Gastrocnemius medialis (tissue), 4 donors: Measurements from ENCODE around the gene ESRRG. TPM values are rescaled to one million over a fixed set of nuclear protein-coding genes. Genes with fewer than 3 reads are reported as not detected.

Experiments
- ATAC-seq, 2 donors: fragments of 150-250 bp; one replicate each; pipeline ENCODE4 v1.9.1; 2016
- DNase-seq, 2 donors: peaks; one replicate each; pipeline ENCODE4 v3.0.0-alpha.2; 2019
- H3K27ac ChIP-seq, 4 donors: fragments of 200-600 bp; sonication (generic); 1 replicate in 1 of 4; 2 replicates in 3 of 4; pipeline ENCODE4 v1.5.1; 2016 to 2018; ENCODE audit warnings: mild to moderate bottlenecking in 2 of 4, moderate library complexity in 1 of 4
- H3K27me3 ChIP-seq, 3 donors: fragments of 200-600 bp; sonication (generic) in 2 of 3; 1 replicate in 1 of 3; 2 replicates in 2 of 3; pipeline versions ENCODE4 v1.5.1 to v1.6.0; 2016 to 2019; ENCODE audit warnings: mild to moderate bottlenecking in 1 of 3, moderate library complexity in 1 of 3
- H3K36me3 ChIP-seq, 2 donors: fragments of 200-600 bp; sonication (generic) in 1 of 2; one replicate each; pipeline ENCODE4 v1.5.1; 2017 to 2018
- H3K4me1 ChIP-seq, 2 donors: fragments of 200-600 bp; sonication (generic) in 1 of 2; one replicate each; pipeline ENCODE4 v1.5.1; 2016 to 2017; ENCODE audit warnings: mild to moderate bottlenecking in 2 of 2
- H3K4me3 ChIP-seq, 4 donors: fragments of 200-600 bp; sonication (generic) in 3 of 4; 1 replicate in 1 of 4; 2 replicates in 3 of 4; pipeline ENCODE4 v1.5.1; 2016 to 2019; ENCODE audit warnings: mild to moderate bottlenecking in 2 of 4
- H3K9me3 ChIP-seq, 3 donors: fragments of 200-600 bp; sonication (generic) in 2 of 3; 1 replicate in 1 of 3; 2 replicates in 2 of 3; pipeline ENCODE4 v1.5.1; 2016 to 2019
- POLR2A ChIP-seq, 2 donors: fragments of 450-650 bp; IDR thresholded peaks; one replicate each; pipeline ENCODE4 v1.6.1; 2017; ENCODE audit warnings: antibody characterized with exemption in 2 of 2, mild to moderate bottlenecking in 2 of 2, moderate library complexity in 2 of 2
- in situ Hi-C, 4 donors: fragments of 200-750 bp; cut with MboI; loops; one replicate each; pipeline versions ENCODE4 v1.15.0 to v1.8.0; 2017; ENCODE audit warnings: low sequenced_read_pairs in 4 of 4
- intact Hi-C: fragments of 100-400 bp; cut with DNase I; formaldehyde crosslinking; loops from one replicate; pipeline ENCODE4 v1.15.1; 2023; ENCODE audit warnings: low total_unique reads
- total RNA-seq, 4 donors: library from RNA; depleted of rRNA; stranded (reverse); fragments of >200 nt; gene quantifications; one replicate each; pipeline versions ENCODE4 v1.1.0 to v1.2.3, GENCODE V29; 2016
- TF ChIP-seq, protein P1 (sequence below), 5 experiments: fragments of 450-650 bp in 3 of 5; fragments of 200-600 bp in 2 of 5; sonication (generic) in 2 of 5; IDR thresholded peaks in 4 of 5; conservative IDR thresholded peaks in 1 of 5; 1 replicate in 4 of 5; 2 replicates in 1 of 5; pipeline ENCODE4 v1.5.1; 2016 to 2019; ENCODE audit warnings: antibody characterized with exemption in 5 of 5, mild to moderate bottlenecking in 3 of 5, moderate library complexity in 3 of 5

The ESRRG gene
- total RNA-seq, 4 donors from 2014 or later: 1.8 to 18.7 (median 2.4) TPM

GRCh38 chr1:216587715-216588114 is 135.5 kb downstream of the ESRRG start:
- no peaks in the 10 kb centered on the region for H3K36me3 ChIP-seq
- no peaks in the 10 kb centered on the region for H3K9me3 ChIP-seq
- H3K4me1 ChIP-seq: no peaks in the 10 kb centered on the region
- intact Hi-C loops (no loop called here), in situ Hi-C loops (no loop called here)
- no peaks in the 10 kb centered on the region for H3K27me3 ChIP-seq
- no peak for DNase-seq
- H3K27ac ChIP-seq: no peak overlapping the region
- H3K4me3 ChIP-seq: no peak overlapping the region
- ATAC-seq: no peak
- TF ChIP-seq POLR2A (IDR thresholded peaks at IDR 0.05): no peak
- TF ChIP-seq, protein P1, sequence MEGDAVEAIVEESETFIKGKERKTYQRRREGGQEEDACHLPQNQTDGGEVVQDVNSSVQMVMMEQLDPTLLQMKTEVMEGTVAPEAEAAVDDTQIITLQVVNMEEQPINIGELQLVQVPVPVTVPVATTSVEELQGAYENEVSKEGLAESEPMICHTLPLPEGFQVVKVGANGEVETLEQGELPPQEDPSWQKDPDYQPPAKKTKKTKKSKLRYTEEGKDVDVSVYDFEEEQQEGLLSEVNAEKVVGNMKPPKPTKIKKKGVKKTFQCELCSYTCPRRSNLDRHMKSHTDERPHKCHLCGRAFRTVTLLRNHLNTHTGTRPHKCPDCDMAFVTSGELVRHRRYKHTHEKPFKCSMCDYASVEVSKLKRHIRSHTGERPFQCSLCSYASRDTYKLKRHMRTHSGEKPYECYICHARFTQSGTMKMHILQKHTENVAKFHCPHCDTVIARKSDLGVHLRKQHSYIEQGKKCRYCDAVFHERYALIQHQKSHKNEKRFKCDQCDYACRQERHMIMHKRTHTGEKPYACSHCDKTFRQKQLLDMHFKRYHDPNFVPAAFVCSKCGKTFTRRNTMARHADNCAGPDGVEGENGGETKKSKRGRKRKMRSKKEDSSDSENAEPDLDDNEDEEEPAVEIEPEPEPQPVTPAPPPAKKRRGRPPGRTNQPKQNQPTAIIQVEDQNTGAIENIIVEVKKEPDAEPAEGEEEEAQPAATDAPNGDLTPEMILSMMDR (IDR thresholded peaks at IDR 0.05 in 4 of 5, conservative IDR thresholded peaks at IDR 0.05 in 1 of 5): no peak

DNA sequence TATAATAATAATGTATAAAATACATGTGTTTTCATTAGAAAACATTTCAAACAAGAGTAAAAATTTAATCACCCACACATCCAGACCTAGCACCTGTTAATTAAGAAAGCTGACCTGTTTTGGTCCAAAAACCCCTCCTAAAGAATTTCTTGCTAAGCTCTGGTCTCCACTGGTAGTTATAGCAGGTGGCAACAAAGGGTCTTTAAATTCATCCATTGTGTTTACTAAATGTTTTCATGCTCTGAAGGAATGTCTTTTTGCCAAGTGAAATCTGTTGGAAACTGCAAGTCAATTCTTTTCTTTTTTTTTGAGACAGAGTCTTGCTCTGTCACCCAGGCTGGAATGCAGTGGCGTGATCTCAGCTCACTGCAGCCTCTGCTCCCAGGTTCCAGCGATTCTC is 141.1 kb downstream of the ESRRG start:
- Histone ChIP-seq H3K27ac (no peak overlapping the region), H3K36me3 (no peaks in the 10 kb centered on the region), H3K4me1 (no peaks in the 10 kb centered on the region), H3K4me3 (no peak overlapping the region), H3K9me3 (no peaks in the 10 kb centered on the region), H3K27me3 (no peaks in the 10 kb centered on the region)
- in situ Hi-C loops: no loop called here
- DNase-seq (no peak), ATAC-seq (no peak)
- intact Hi-C loops: no loop called here
- no peak for TF ChIP-seq POLR2A (IDR thresholded peaks at IDR 0.05)
- TF ChIP-seq, protein P1 (IDR thresholded peaks at IDR 0.05 in 4 of 5, conservative IDR thresholded peaks at IDR 0.05 in 1 of 5): no peak

DNA sequence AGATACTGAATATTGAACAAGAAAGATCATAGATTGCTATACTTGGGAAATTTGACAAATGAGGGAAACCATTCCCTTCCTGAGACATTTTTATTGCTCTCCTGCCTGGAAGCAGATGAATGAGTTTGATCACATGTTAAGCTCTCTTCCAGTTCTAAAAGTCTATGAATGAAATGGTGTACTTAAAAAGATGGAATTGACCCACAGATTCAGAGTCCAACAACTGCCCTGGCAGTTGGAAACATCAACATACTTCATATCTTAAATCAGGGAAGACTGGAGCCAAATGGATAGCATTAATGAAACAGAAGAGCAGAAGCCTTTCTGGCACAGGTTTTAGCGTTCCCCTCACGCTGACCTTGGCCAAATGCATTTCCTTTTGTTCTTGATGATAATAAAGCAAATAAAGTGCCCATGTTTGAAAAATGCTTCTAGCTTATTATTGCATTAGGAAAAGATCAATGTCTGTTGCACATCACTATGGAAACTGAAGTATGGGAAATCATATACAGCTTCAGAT is 142.6 kb downstream of the ESRRG start:
- TF ChIP-seq POLR2A (IDR thresholded peaks at IDR 0.05): no peak
- TF ChIP-seq, protein P1 (IDR thresholded peaks at IDR 0.05 in 4 of 5, conservative IDR thresholded peaks at IDR 0.05 in 1 of 5): no peak
- in situ Hi-C loops: no loop called here
- DNase-seq (no peak), ATAC-seq (no peak)
- Histone ChIP-seq H3K27me3 (no peaks in the 10 kb centered on the region), H3K27ac (no peak overlapping the region), H3K4me1 (no peaks in the 10 kb centered on the region), H3K4me3 (no peak overlapping the region), H3K9me3 (no peaks in the 10 kb centered on the region), H3K36me3 (no peaks in the 10 kb centered on the region)
- intact Hi-C loops: no loop called here

DNA sequence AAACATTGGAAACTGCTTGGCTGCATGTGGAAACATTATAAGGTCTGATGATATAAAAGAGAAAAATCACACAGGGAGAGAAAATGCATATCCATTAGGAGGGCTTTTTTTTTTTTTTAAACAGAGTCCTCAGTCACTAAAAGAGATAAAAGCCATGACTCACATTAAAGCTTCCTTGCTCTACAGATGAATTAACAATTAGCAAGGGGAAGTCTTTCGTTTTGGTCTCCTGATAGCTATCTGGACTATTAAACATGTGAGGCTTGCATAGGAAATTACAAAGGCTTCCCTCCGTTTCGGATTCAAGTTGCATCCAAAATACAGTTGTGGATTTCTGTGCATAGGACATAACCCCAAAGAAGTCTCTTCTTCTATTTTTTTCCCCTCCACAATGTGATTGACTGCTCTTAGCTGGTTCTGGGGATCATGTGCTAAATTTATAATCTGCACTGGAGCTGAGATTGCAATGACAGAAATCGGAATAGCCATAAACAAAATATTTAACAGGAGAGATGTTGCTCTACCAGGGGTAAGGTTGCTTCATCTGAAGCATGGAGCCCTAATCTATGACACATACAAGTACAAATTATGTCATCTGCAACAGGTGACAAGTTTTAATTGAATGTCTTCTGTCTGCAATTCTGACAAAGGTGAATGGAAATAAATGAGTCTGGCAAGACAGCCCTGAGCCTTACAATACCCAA is 146.8 kb downstream of the ESRRG start:
- intact Hi-C loops: no loop called here
- TF ChIP-seq, protein P1 (IDR thresholded peaks at IDR 0.05 in 4 of 5, conservative IDR thresholded peaks at IDR 0.05 in 1 of 5): no peak
- TF ChIP-seq POLR2A (IDR thresholded peaks at IDR 0.05): no peak
- ATAC-seq (no peak), DNase-seq (no peak)
- in situ Hi-C loops: no loop called here
- H3K27ac ChIP-seq: no peak overlapping the region
- H3K27me3 ChIP-seq: no peaks in the 10 kb centered on the region
- H3K9me3 ChIP-seq: no peaks in the 10 kb centered on the region
- H3K4me3 ChIP-seq: no peak overlapping the region
- no peaks in the 10 kb centered on the region for H3K4me1 ChIP-seq
- H3K36me3 ChIP-seq: no peaks in the 10 kb centered on the region
